DMS79 treated with DMSO at 0.1 percent for 48 hours (cell line): ENCODE results near the gene MYBPC1.
"Not testable (repeated sequence)": the region's sequence is repeated elsewhere in the genome, so short reads cannot be mapped to it uniquely, and the experiment has no call there.

Experiments
- DNase-seq: peaks from one replicate; lab custom pipeline; 2025; lab: John Stamatoyannopoulos, UW

MYBPC1 gene

DNA sequence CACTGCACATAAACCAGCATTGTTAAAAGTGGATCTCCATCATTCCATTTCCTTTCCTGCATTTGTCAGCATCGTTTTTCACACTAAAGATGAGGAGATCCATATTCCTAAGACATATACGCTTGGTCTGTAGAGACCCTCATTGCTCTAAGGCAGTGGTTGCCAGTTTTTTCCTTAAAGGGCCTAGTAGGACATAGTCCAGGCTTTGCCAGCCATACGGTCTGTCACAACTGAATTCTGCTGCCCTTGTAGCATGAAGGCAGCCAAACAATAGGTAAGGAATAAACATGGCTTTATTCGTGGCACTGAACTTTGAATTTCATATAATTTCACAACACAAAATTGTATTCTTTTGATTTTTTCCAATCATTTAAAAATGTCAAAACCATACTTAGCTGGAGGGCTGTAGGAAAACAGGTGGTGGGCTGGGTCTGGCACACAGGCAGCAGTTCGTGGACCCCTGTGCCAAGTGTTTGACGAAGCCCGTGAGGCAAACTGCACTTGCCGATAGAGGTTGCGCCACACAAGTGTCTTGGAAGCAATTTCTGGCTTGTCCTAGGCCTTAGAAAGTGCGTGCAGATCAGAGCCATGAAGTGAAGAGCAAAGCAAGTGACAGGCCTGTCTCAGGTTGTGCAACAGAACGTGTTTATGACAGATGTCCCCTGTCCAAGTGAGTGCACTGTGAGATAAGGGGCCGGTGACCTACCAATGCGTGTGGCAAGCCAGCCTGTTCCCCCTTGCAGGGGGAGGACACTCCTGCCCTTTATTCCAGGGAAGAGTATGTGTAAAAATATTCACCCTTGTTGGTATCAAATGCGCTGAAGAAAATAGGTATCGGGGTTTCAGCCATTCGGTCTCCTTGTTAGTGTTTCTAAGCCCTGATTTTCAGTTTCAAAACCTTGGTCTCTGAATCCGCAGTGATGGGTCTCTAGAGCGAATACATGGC lies 101.8 kb downstream of the MYBPC1 start:
- DNase-seq = peak; percentile 76

DNA sequence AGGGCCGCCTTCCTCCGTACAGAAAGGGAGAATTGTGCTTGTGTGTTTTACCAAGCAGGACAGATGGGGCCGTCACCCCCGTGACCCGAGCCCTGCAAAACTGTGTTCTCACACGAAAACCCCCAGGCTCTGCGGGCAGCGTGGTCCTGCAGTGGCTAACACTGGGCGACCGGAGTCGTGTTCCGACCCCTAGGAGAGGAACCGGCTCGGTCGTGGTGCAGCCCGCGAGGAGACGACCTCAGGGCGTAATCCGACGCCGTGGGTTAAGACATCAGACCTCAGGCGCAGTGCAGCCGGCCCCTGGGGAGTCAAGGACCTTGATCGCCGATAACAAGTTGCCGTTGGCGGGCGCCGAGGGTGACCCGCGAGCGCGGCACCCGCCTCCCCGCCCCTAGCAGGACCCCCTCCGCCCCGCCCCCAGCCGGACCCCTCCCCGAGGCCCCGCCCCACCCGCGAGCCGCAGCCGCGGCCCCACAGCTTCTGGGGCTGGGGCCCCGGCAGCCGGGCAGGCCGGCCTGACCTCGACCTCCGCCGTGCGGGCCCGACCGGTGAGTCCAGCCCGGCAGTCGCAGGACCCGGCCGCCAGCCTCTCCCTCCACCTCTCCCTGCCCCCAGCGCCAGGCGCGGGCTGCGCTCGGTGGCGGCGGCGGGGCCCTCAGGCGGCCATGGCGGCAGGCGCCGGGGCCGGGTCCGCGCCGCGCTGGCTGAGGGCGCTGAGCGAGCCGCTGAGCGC lies 102.6 kb downstream of the MYBPC1 start, which contains the start of gene CHPT1:
TSS of gene CHPT1 (plus strand) at position 444 of the 733 bp plus-strand sequence. CDS start at position 666, 222 bp downstream.
- DNase-seq = peak; percentile 64

DNA sequence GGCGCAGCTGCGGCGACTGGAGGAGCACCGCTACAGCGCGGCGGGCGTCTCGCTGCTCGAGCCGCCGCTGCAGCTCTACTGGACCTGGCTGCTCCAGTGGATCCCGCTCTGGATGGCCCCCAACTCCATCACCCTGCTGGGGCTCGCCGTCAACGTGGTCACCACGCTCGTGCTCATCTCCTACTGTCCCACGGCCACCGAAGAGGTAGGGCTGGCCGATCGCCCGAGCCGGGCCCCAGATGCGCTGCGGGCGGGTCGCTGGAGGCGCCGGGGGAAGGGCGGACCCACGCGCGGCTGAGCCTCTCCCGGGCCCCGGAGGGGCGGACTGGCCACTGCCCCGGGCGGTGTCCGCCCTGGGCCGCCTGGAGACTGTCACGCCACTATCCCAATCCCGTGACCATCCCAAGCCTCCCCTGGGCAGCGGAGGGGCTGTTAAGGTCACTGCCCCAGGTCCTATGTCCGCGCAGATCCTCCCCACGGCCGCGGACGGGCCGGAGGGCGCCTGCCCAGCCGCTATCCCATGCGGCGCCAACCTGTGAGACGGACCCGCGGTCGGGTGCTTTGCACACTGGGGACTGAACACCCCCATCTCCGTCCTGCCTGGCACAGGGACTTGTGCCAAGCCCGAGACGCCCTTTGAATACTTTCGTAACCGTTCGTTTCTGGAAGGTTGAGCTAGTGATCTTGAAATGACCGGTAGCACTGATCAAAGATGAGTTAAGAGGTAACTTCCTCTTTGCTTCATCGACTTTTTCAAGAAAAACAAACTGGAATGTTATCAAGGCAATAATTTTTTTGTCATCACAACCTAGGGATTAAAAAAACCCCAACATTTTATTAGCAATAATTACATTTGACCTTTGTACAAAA lies 103.4 kb downstream of the MYBPC1 start:
- peak; percentile 62 for DNase-seq

DNA sequence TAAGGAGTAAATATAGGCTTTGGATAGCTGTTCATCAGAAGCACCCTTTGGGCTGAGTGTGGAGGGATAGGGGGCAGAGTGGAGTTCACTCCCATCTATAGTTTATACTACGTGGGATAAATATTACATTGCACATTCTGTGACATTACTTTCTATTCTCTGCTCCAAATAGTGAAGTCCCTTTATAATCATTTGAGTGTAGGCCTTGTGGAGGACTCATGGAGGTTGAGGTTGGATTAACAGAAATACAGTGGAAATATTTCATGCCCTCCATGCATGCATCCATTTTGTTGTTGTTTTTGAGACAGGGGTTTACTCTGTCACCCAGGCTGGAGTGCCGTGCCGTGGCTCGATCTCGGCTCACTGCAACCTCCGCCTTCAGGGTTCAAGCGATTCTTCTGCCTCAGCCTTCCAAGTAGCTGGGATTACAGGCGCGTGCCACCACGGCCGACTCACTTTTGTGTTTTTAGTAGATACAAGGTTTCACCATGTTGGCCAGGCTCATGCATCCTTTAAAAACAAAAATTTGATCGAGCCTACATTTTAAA lies 104.1 kb downstream of the MYBPC1 start:
- peak; percentile 62 for DNase-seq

DNA sequence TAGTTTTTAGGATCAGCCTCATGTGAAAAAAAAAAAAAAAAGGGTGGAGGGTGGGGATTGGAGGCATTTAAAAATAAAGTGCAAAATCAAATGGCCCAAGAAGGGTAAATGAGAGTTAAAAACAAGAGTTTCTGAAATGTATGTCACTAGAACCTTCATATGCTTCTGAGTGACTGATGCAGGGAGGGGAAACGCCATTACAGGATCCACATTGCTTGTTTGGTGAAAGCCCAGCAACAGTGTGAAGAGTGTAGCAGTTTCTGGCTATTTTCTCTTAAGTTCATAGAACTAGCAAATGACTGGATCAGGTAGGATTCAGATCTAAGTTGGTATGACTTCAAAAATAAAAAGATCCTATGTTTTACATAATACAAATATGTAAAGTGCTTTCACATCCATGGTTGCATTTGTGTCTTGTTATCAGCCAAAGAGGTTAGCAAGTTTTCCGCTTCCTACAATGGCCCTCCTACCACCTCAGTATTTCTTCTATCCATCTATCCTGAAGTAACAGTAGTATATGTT lies 105.6 kb downstream of the MYBPC1 start:
- DNase-seq = no peak

DNA sequence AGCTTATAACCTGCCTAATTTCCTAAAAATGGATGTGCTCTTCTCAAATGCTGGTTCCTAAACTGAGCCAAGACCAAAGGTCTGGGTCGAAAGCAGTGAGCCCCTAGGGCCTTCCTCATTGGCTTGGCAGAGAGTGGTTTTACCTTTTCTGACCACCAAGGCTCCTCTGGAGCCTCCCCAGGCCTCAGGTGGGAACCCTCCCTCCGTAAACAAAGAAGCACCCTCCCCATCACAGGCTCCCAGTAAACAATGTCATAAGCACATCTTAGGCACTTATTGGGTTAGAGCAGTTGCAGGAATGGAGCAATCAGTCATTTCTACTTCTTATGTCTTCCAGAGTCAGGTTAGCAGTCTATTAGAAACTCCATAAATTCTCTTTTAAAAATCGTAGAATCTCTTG lies 108.7 kb downstream of the MYBPC1 start:
- DNase-seq = no peak

DNA sequence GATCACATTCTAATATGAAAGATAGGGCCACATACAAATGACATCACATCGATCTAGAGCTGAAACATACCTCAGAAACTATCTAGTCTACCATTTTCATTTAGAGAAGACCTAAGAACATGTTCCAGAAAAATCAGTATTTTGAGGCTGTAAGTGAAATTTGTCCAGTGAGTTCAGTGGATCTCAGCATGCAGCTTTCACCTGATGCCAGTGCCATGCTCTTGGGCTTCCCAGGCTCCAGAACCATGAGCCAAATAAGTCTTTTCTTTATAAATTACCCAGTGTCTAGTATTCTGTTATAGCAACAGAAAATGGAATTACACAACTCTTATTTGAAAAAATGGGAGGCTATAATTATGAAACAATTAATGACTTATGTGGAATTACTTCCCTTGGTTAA lies 111.6 kb downstream of the MYBPC1 start:
- DNase-seq = no peak

DNA sequence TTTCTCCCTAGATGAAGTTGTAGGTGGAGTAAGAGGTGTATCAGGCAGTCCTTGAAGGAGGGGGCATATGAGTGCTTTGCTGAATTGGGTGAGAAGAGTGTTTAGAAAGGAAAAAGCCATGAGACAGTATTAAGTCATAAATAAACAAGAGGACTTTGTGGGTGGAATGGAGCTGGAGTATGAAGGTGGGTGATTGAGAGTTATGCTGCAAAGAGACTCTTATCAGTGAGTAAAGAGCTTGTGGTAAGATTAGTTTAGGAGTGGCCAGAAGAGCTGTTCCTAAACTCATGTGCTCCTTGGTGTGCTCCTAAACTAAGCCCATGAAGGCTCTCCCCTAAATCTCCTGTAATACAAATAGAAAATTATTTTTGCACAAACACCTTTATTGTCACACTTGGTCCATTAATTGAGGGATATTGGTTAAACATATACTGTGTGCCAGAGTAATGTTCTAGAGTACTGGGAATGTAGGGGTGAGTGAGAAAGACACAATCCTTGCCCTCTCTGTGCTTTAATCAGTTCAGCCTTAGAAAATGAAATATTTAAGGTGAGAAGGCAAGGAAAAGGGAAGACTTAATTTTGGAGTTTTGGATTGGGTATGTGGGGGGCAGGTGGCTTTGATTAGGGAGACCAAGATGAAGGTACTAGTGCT lies 112.5 kb downstream of the MYBPC1 start:
- peak; percentile 87 for DNase-seq

DNA sequence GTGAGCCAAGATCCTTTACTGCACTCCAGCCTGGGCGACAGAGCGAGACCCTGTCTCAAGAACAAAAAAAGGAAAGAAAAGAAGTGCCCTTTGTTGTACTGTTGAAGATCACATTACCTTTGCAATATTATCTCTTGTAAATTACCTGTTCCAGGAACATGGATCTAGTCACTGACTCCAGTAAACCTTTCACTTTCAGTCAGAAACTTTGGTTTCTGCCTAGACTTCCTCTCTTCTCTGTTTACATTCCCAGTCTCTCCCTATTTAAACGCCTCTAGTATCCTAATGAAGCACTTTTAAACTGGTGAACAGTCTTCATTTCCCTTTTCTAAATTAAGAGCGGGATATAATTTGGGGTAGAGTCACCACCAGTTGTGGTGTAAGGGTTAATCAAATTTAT lies 115.5 kb downstream of the MYBPC1 start:
- DNase-seq = no peak

DNA sequence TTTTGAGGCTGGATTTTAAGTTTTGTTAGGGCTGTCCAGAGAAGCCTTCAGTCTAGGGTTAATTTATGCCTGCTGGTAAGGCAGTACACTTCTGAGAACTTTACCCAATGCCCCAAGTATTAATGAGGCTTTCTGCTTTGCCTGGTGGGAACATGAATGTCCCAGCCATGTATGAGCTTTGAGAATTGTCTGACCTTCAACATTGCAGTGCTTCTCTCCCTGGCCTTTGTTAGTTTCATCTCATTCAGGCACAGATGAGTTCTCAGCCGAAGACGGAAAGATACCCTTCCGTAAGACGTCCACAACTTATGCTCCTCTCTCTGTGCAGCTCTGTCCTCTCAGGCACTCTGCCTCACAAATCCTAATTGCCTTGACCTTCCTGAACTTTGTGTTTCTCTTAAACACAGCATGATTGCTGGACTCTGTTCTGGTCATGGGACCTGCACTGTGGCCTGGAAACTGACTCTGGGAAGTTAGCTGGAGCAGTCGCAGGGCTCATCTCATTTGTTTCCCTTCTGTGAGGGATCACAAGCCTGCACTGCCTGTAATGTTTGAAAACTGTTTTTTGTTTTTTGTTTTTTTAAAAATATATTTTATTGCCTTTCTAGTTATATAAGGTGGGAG lies 118.4 kb downstream of the MYBPC1 start:
- DNase-seq = no peak

DNA sequence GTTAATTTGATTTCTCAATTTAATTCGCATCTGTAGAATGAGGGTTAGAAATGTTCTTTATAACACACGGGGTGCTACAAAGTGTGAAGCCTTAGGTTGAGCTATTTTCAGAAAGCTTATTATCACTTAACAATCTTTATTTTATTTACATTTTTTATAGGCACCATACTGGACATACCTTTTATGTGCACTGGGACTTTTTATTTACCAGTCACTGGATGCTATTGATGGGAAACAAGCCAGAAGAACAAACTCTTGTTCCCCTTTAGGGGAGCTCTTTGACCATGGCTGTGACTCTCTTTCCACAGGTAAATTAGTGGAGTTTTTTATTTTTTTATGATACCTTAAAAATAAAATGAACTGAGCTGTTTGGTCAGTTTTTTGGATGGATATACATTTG lies 119.2 kb downstream of the MYBPC1 start:
- no peak for DNase-seq

DNA sequence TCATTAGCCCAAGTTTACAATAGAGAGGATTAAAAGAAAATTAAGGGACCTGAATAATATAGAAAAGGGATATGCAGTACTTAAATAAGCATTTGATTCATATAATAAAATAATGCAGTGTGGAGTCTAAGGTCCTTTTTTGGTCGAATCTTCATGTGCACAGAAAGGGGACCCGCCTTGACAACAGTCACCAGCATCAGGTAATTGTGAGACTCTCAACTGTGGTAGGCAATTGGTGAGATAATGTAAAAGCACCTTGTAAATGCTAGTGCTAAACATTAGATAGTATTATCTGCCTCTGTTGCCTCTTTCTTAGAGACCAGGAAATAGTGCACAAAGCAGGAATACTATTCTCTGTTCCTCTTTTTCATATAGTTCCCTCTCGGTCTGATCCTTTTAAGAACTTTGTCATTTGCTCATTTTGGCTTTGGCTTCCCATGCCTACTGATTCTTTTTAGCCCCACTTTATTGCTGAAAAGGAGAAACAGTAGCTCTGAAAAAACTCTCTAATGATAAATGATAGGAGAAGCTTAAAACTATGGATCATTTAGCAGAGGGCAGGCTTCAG lies 120.2 kb downstream of the MYBPC1 start:
- DNase-seq = no peak

DNA sequence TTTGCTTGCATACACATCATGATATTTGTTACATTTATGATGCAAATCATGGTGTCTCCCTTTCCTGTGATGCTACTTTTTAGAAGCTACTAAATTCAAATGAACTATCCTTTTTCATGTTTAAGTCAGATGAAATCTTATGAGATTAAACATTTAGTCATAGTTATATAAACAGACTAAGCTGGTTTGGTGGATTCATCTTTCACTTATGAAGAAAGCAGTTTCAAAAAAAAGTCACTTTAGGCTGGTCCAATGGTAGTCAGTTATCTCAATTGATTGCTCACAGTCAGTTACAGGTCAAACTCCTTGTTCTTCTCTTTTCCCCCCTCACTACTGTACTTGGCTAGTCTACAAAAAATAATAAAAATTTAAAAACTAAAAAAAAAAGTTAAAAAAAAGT lies 124.8 kb downstream of the MYBPC1 start:
- DNase-seq = no peak

DNA sequence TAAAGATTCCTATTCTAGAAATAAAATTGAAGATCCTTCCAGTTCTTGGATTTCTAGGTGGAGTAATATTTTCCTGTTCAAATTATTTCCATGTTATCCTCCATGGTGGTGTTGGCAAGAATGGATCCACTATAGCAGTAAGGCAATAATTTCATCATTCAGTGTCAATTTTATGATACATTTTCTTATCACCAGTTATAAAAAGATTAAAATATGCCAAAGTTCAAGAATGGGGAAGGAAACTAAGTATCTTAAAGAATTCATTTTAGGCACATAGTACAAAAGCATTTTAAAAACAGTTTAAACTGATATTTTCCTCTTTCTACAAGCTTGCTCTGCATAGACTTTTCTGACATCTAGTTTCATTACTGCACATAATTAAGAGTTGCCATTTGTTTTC lies 125.3 kb downstream of the MYBPC1 start:
- no peak for DNase-seq

DNA sequence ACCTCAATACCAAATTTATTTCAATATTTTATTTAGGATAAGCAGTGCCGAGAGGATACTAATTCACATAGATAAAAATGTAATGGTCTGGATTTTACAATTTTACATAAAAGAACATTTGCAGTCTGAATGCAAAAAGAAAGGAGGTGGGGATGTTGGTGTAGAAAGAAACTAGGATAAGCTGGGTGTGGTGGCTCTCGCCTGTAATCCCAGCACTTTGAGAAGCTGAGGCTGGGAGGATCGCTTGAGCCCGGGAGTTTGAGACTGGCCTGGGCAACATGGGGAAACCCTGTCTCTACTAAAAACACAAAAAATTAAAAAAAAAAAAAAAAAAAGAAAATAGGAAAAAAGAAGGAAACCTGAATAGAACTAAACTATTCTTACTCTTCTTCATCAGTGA lies 127.6 kb downstream of the MYBPC1 start:
- DNase-seq = no peak

DNA sequence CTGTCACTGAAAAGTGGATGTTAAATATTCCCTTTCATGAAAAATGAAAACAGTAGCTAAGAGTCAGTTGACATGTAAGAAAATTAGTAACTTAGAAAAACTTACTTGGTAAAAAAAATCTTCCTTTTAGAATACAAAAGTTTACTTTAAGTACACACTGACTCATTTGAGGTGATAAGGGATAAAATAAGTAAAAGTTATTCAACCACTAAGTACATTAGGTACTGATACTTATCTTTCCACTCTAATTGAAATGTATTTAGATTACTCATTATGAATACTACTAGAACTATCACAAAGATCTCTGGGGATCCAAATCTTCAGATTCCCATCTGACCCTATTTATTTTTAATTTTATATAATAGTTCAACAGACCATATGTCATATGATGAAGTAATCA lies 132.3 kb downstream of the MYBPC1 start:
- no peak for DNase-seq

DNA sequence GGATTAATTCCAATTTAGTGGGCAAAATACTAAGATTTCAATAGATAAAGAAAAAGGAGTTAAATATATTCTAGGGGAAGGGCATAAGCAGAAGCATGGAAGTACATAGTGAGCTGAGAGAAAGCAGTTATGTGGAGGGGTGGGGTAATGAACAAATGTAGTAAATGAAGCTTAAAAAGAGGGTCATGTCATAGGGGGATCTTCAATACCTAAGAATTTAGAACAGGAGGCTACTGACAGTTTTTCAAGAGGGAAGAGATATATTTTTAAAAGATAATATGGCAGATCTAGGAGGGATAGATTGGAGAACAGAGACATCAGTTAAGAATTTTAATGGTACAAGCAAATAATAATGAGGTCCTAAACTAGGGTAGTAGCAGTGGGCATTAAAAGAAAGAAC lies 135.1 kb downstream of the MYBPC1 start:
- no peak for DNase-seq

DNA sequence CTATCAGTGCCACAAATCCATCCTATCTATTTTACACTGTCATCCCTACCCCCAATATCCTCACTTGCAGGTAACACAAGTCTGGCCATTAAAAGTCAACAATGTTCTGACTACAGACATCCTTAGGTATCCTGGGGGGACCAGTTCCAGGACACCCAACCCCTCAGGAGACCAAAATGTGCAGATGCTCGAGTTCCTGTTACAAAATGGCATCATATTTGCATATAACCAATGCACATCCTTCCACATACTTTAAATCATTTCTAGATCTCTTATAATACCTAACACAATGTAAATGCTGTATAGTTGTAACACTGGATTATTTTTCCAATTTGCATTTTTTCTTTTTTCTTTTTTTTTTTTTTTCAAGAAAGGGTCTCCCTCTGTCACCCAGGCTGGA lies 137.5 kb downstream of the MYBPC1 start:
- DNase-seq = no peak

DNA sequence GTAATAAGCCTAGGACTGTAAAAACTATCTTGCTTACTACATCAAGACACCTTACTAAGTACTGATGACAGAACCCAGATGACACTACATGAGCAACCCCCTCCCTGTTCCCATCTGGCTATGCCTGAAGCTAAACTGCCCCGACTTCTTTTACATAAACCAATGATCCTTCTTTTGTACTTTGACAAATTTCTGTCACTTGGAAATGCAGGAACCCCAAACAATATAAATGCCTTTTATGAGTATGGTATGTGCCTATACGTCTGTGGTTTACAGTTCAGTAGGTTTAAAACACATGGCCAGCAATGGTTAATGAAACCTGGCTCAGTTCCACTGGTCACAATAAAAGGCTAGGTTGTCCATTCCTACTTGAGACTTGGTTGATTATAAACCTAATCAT lies 138.4 kb downstream of the MYBPC1 start:
- no peak for DNase-seq

DNA sequence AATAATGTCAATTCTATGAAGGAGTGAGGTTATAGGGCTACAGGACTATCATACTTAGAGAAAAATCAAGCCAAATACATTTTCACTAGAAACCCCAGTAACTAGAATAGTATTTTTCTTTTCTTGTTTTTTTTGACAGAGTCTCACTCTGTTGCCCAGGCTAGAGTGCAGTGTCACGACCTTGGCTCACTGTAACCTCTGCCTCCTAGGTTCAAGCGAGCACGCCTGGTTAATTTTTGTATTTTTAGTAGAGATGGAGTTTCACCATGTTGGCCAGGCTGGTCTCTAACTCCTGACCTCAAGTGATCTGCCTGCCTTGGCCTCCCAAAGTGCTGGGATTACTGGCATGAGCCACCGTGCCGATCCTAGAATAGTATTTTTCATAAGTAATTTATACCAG lies 139.7 kb downstream of the MYBPC1 start:
- DNase-seq = not testable (repeated sequence)
